GM12878 (cell line): ENCODE results near the gene PPP2R2D. TPM values are rescaled to one million over a fixed set of nuclear protein-coding genes. Genes with fewer than 3 reads are reported as not detected.

Experiments used
- ATAC-seq: fragments of 200-7000 bp; cut with Tn5 transposase; 3 replicates; pipeline ENCODE4 v1.9.1; 2020; ENCODE audit warnings: mild to moderate bottlenecking, moderate library complexity
- BruUV-seq: library from RNA; stranded (reverse); fragments of 400-500 nt; replicated peaks from 2 replicates; lab custom pipeline; 2021; lab: Mats Ljungman, UMichigan
- CTCF ChIA-PET: fragments of 300-600 bp; sonication (Branson Sonifier 250); formaldehyde crosslinking; extraction: SDS; loops from one replicate; lab custom pipeline; 2021; ENCODE audit warnings: inconsistent platforms; lab: Yijun Ruan, JAX
- POLR2A ChIA-PET: fragments of 350-600 bp; formaldehyde crosslinking; extraction: SDS; loops from one replicate; lab custom pipeline; 2021; ENCODE audit warnings: inconsistent platforms; lab: Charles Lee
- RAD21 ChIA-PET: fragments of 300-600 bp; sonication (Branson Sonifier 250); formaldehyde crosslinking; loops from one replicate; lab custom pipeline; 2023; ENCODE audit warnings: antibody characterized with exemption; ENCODE audit not compliant: unreplicated experiment; lab: Charles Lee
- SMC1A ChIA-PET: fragments of 300-600 bp; sonication (Branson Sonifier 250); formaldehyde crosslinking; loops from one replicate; lab custom pipeline; 2023; ENCODE audit not compliant: unreplicated experiment, uncharacterized antibody; lab: Charles Lee
- DNase-seq: peaks from one replicate; pipeline ENCODE4 v3.0.0-alpha.2; 2011; ENCODE audit warnings: low read depth, low spot score
- FAIRE-seq: peaks from 3 replicates; lab custom pipeline; 2011; peaks lifted over from hg19 to GRCh38; lab: Jason Lieb, UNC
- H2AFZ ChIP-seq: 2 replicates; pipeline ENCODE4 v1.6.0; 2011; ENCODE audit warnings: low read depth, low read length, control low read depth; ENCODE audit not compliant: control insufficient read depth
- H3K27ac ChIP-seq: 2 replicates; pipeline ENCODE4 v1.5.1; 2011; ENCODE audit warnings: control low read depth; ENCODE audit not compliant: control insufficient read depth, insufficient read depth
- H3K27me3 ChIP-seq, 2 experiments: replicated peaks in 1 of 2; 2 replicates each; pipeline versions ENCODE4 v1.6.0 to v1.6.1; 2011; ENCODE audit warnings: low read length in 1 of 2; ENCODE audit not compliant: control insufficient read depth in 2 of 2, insufficient read depth in 2 of 2
- H3K36me3 ChIP-seq, 2 experiments: 2 replicates each; pipeline ENCODE4 v1.5.1; 2011; ENCODE audit warnings: low read length in 1 of 2; ENCODE audit not compliant: control insufficient read depth in 2 of 2, insufficient read depth in 2 of 2
- H3K4me1 ChIP-seq: 2 replicates; pipeline ENCODE4 v1.6.1; 2011; ENCODE audit warnings: mild to moderate bottlenecking, low read length, moderate library complexity, mixed read lengths; ENCODE audit not compliant: control insufficient read depth, insufficient read depth
- H3K4me2 ChIP-seq: 2 replicates; pipeline ENCODE4 v1.6.0; 2011; ENCODE audit warnings: control low read depth; ENCODE audit not compliant: control insufficient read depth, insufficient read depth
- H3K4me3 ChIP-seq: fragments of 200-600 bp; sonication (generic); 2 replicates; pipeline ENCODE4 v1.5.1; 2016
- H3K79me2 ChIP-seq: 2 replicates; pipeline ENCODE4 v1.6.0; 2011; ENCODE audit warnings: low read length; ENCODE audit not compliant: control insufficient read depth, insufficient read depth
- H3K9ac ChIP-seq: 2 replicates; pipeline ENCODE4 v1.8.0; 2011; ENCODE audit warnings: low read length, control low read depth, mixed read lengths; ENCODE audit not compliant: control insufficient read depth, insufficient read depth
- H3K9me3 ChIP-seq: replicated peaks from 3 replicates; pipeline ENCODE4 v1.5.1; 2011; ENCODE audit warnings: mild to moderate bottlenecking, low read length; ENCODE audit not compliant: control insufficient read depth, insufficient read depth
- H4K20me1 ChIP-seq: 2 replicates; pipeline ENCODE4 v1.6.0; 2011; ENCODE audit not compliant: control insufficient read depth, insufficient read depth
- ESRRA ChIP-seq: IDR thresholded peaks from 2 replicates; pipeline ENCODE4 v1.6.1; 2012; ENCODE audit warnings: mild to moderate bottlenecking, low read length, improper control_type of control experiment
- HDAC2 ChIP-seq: fragments of 200-600 bp; sonication (generic); IDR thresholded peaks from 2 replicates; pipeline ENCODE4 v1.6.1; 2017
- KLF5 ChIP-seq: fragments of 450-650 bp; IDR thresholded peaks from 2 replicates; pipeline ENCODE4 v1.6.1; 2014; ENCODE audit warnings: mild to moderate bottlenecking; ENCODE audit not compliant: partially characterized antibody
- LARP7 ChIP-seq: fragments of 450-650 bp; IDR thresholded peaks from 2 replicates; pipeline ENCODE4 v1.6.1; 2017; ENCODE audit warnings: mild to moderate bottlenecking
- NR2C2 ChIP-seq: IDR thresholded peaks from 2 replicates; pipeline ENCODE4 v1.6.1; 2011; ENCODE audit warnings: borderline replicate concordance, low read depth; ENCODE audit not compliant: control insufficient read depth, insufficient read length
- PAX8 ChIP-seq: fragments of 450-650 bp; IDR thresholded peaks from 2 replicates; pipeline ENCODE4 v1.6.1; 2017; ENCODE audit warnings: mild to moderate bottlenecking, moderate library complexity
- POU2F2 ChIP-seq: IDR thresholded peaks from 3 replicates; pipeline ENCODE4 v1.6.1; 2011; ENCODE audit warnings: low read depth, mild to moderate bottlenecking, low read length, borderline replicate concordance
- YY1 ChIP-seq: IDR thresholded peaks from 2 replicates; pipeline ENCODE4 v1.6.1; 2011; ENCODE audit warnings: low read depth, mild to moderate bottlenecking, low read length
- ZNF384 ChIP-seq: IDR thresholded peaks from 2 replicates; pipeline ENCODE4 v1.6.1; 2012; ENCODE audit warnings: low read depth, mild to moderate bottlenecking, low read length, improper control_type of control experiment, borderline replicate concordance
- ZNF622 ChIP-seq: fragments of 450-650 bp; IDR thresholded peaks from 2 replicates; pipeline ENCODE4 v1.6.1; 2017; ENCODE audit warnings: mild to moderate bottlenecking, inconsistent platforms
- WGBS: methylation state at CpG from one replicate; pipeline ENCODE4 v1.1.6; 2016; ENCODE audit warnings: low lambda C conversion rate; ENCODE audit not compliant: insufficient replicate concordance, insufficient coverage; ENCODE audit errors: missing lambda C conversion rate; 5-methylcytosine and 5-hydroxymethylcytosine counted together
- in situ Hi-C: fragments of 300-500 bp; cut with MboI; formaldehyde crosslinking; loops from 9 replicates; pipeline ENCODE4 v1.14.3; 2018; ENCODE audit warnings: mixed read lengths
- intact Hi-C: fragments of 100-400 bp; cut with micrococcal nuclease; formaldehyde crosslinking; loops from one replicate; pipeline ENCODE4 v1.14.2; 2022; ENCODE audit not compliant: unreplicated experiment
- polyA plus RNA-seq, 11 experiments: library from polyadenylated mRNA; depleted of rRNA in 4 of 11; unstranded in 6 of 11; stranded (reverse) in 5 of 11; fragments of >200 nt; fragmentation: Nextera tagmentation in 4 of 11; fragmentation: Illumina TruSeq in 1 of 11; extraction: Ambion mirVana in 4 of 11; extraction: Trizol in 1 of 11; gene quantifications; 1 replicate in 1 of 11; 2 replicates in 10 of 11; pipeline versions ENCODE4 v1.2.1 to v1.2.3, GENCODE V29; 2011 to 2016; ENCODE audit warnings: inconsistent platforms in 2 of 11, missing spikeins in 2 of 11, low read depth in 1 of 11
- total RNA-seq, 4 experiments: library from RNA; depleted of rRNA in 3 of 4; stranded (reverse); fragments of >200 nt in 3 of 4; fragmentation: Illumina TruSeq in 1 of 4; extraction: Trizol in 1 of 4; gene quantifications; 2 replicates each; pipeline versions ENCODE4 v1.2.1 to v1.2.3, GENCODE V29; 2013 to 2021
- TF ChIP-seq, protein P1 (sequence below): fragments of 450-650 bp; IDR thresholded peaks from 2 replicates; pipeline ENCODE4 v1.6.1; 2016; ENCODE audit warnings: mild to moderate bottlenecking, moderate library complexity, borderline replicate concordance
- TF ChIP-seq, protein P2 (sequence below): IDR thresholded peaks from 2 replicates; pipeline ENCODE4 v1.6.1; 2012; ENCODE audit warnings: low read depth, low read length, improper control_type of control experiment

PPP2R2D gene
- total and polyA plus RNA-seq, 10 of the 15 experiments (the other 5 are each of a cell fraction or from before 2014, with no cell fraction given), result 2.8 to 41.9 (median 21.8) TPM

- RAD21 ChIA-PET, result no interaction called here
- no peak for ATAC-seq
- no peak overlapping the region for H3K4me2 ChIP-seq
- DNase-seq, result no peak
- H3K4me3 ChIP-seq, result no peak overlapping the region
- no peaks in the 10 kb centered on the region for H3K27me3 ChIP-seq
- no peak overlapping the region for H3K27ac ChIP-seq
- peaks cover 16 to 41% of the 10 kb centered on the region in 2 experiments for H3K36me3 ChIP-seq
- H3K9ac ChIP-seq, result no peak overlapping the region
- no TSS peak for BruUV-seq
- H3K79me2 ChIP-seq, result peaks cover 45% of the 10 kb centered on the region
- no peak for FAIRE-seq
- POLR2A ChIA-PET, result no interaction called here
- no peak overlapping the region for H2AFZ ChIP-seq
- in situ Hi-C loops (no loop called here), intact Hi-C loops (no loop called here)
- CTCF ChIA-PET, result no interaction called here
- peaks cover 11% of the 10 kb centered on the region for H4K20me1 ChIP-seq
- 98% methylated on average over 7 of the region's 7 CpGs for WGBS
- TF ChIP-seq KLF5, result no peak
- no peak for TF ChIP-seq LARP7
- H3K4me1 ChIP-seq, result peaks cover 7% of the 10 kb centered on the region
- SMC1A ChIA-PET, result no interaction called here
- no peaks in the 10 kb centered on the region for H3K9me3 ChIP-seq
These were observed 70.8 kb downstream of the PPP2R2D start for GRCh38 chr10:131971591-131971990.

GRCh38 chr10:131972474-131973071 lies 71.8 kb downstream of the PPP2R2D start:
- H4K20me1 ChIP-seq, result peaks cover 17% of the 10 kb centered on the region
- H3K9me3 ChIP-seq, result no peaks in the 10 kb centered on the region
- in situ Hi-C loops (no loop called here), intact Hi-C loops (no loop called here)
- no peak overlapping the region for H3K27ac ChIP-seq
- DNase-seq (no peak), ATAC-seq (peak; percentile 56), FAIRE-seq (no peak)
- H3K4me3 ChIP-seq, result no peak overlapping the region
- RAD21 ChIA-PET, result no interaction called here
- H3K4me2 ChIP-seq, result peak overlapping the region; percentile 35; the same call in 1 of the 2 replicates
- H3K36me3 ChIP-seq, result peaks cover 16 to 39% of the 10 kb centered on the region in 2 experiments
- under 1% methylated on average over 11 of the region's 11 CpGs for WGBS
- H3K27me3 ChIP-seq, result no peaks in the 10 kb centered on the region
- H3K9ac ChIP-seq, result no peak overlapping the region
- POLR2A ChIA-PET, result no interaction called here
- BruUV-seq, result no TSS peak
- H2AFZ ChIP-seq, result no peak overlapping the region
- H3K4me1 ChIP-seq, result peaks cover 7% of the 10 kb centered on the region
- SMC1A ChIA-PET, result no interaction called here
- CTCF ChIA-PET, result interaction anchor here (1.3 to 1.4 kb wide), 2 partner anchors 30 to 87 kb away, joined by 3 to 4 read pairs; no protein-coding TSS in a partner anchor
- peaks cover 54% of the 10 kb centered on the region for H3K79me2 ChIP-seq
- TF ChIP-seq NR2C2 (no peak), YY1 (no peak), HDAC2 (no peak), ZNF384 (peak; percentile 35; the same call in 1 of the 2 replicates), ZNF622 (no peak), ESRRA (no peak), PAX8 (no peak), POU2F2 (peak; percentile 36; the same call in 1 of the 3 replicates)
- TF ChIP-seq, protein P1, sequence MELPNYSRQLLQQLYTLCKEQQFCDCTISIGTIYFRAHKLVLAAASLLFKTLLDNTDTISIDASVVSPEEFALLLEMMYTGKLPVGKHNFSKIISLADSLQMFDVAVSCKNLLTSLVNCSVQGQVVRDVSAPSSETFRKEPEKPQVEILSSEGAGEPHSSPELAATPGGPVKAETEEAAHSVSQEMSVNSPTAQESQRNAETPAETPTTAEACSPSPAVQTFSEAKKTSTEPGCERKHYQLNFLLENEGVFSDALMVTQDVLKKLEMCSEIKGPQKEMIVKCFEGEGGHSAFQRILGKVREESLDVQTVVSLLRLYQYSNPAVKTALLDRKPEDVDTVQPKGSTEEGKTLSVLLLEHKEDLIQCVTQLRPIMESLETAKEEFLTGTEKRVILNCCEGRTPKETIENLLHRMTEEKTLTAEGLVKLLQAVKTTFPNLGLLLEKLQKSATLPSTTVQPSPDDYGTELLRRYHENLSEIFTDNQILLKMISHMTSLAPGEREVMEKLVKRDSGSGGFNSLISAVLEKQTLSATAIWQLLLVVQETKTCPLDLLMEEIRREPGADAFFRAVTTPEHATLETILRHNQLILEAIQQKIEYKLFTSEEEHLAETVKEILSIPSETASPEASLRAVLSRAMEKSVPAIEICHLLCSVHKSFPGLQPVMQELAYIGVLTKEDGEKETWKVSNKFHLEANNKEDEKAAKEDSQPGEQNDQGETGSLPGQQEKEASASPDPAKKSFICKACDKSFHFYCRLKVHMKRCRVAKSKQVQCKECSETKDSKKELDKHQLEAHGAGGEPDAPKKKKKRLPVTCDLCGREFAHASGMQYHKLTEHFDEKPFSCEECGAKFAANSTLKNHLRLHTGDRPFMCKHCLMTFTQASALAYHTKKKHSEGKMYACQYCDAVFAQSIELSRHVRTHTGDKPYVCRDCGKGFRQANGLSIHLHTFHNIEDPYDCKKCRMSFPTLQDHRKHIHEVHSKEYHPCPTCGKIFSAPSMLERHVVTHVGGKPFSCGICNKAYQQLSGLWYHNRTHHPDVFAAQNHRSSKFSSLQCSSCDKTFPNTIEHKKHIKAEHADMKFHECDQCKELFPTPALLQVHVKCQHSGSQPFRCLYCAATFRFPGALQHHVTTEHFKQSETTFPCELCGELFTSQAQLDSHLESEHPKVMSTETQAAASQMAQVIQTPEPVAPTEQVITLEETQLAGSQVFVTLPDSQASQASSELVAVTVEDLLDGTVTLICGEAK, result no peak
- TF ChIP-seq, protein P2, sequence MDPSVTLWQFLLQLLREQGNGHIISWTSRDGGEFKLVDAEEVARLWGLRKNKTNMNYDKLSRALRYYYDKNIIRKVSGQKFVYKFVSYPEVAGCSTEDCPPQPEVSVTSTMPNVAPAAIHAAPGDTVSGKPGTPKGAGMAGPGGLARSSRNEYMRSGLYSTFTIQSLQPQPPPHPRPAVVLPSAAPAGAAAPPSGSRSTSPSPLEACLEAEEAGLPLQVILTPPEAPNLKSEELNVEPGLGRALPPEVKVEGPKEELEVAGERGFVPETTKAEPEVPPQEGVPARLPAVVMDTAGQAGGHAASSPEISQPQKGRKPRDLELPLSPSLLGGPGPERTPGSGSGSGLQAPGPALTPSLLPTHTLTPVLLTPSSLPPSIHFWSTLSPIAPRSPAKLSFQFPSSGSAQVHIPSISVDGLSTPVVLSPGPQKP, result no peak
